Stimulated activated CD4-positive, alpha-beta T cell treated with anti-CD3 and anti-CD28 coated beads, Interleukin-2, amount 100 ng/mL, for 48 hours (primary cell): Measurements from ENCODE around the gene AMDHD1.
"Not testable (repeated sequence)": the region's sequence is repeated elsewhere in the genome, so short reads cannot be mapped to it uniquely, and the experiment has no call there.

Experiments used
- DNase-seq, 2 donors: peaks; one replicate each; pipeline ENCODE4 v3.0.0-alpha.2; 2020

Gene AMDHD1

GRCh38 chr12:95966287-95966870, 23.2 kb downstream of the AMDHD1 start:
- DNase-seq, result no peak

- DNase-seq, result no peak
These were observed 24.2 kb downstream of the AMDHD1 start for GRCh38 chr12:95967301-95967700.

- DNase-seq, result not testable (repeated sequence)
These were observed 26.0 kb downstream of the AMDHD1 start for GRCh38 chr12:95969116-95969515.

- DNase-seq, result no peak
These were observed 27.8 kb downstream of the AMDHD1 start for GRCh38 chr12:95970905-95971304.

- no peak for DNase-seq
These were observed 29.8 kb downstream of the AMDHD1 start for GRCh38 chr12:95972832-95973456.

- no peak for DNase-seq
These were observed 31.2 kb downstream of the AMDHD1 start for GRCh38 chr12:95974358-95974757.

- no peak for DNase-seq
These were observed 32.4 kb downstream of the AMDHD1 start for GRCh38 chr12:95975491-95975890.

- DNase-seq, result no peak
These were observed 33.3 kb downstream of the AMDHD1 start for GRCh38 chr12:95976416-95976832.

- no peak for DNase-seq
These were observed 34.7 kb downstream of the AMDHD1 start for GRCh38 chr12:95977764-95978305.

GRCh38 chr12:95978351-95978750, 35.2 kb downstream of the AMDHD1 start:
- DNase-seq, result no peak

- DNase-seq, result no peak
These were observed 35.6 kb downstream of the AMDHD1 start for GRCh38 chr12:95978774-95979173.

GRCh38 chr12:95980437-95980836, 37.3 kb downstream of the AMDHD1 start:
- no peak for DNase-seq

GRCh38 chr12:95982602-95983001, 39.5 kb downstream of the AMDHD1 start:
- no peak for DNase-seq

GRCh38 chr12:95984682-95985081, 41.6 kb downstream of the AMDHD1 start:
- no peak for DNase-seq

- DNase-seq, result no peak
These were observed 43.8 kb downstream of the AMDHD1 start for GRCh38 chr12:95986635-95987570.

- DNase-seq, result no peak
These were observed 45.6 kb downstream of the AMDHD1 start for GRCh38 chr12:95988506-95989275.

- no peak for DNase-seq
These were observed 46.5 kb downstream of the AMDHD1 start for GRCh38 chr12:95989504-95990123.

- no peak for DNase-seq
These were observed 47.0 kb downstream of the AMDHD1 start for GRCh38 chr12:95990136-95990535.

GRCh38 chr12:95993907-95994306, 50.8 kb downstream of the AMDHD1 start:
- no peak for DNase-seq

- no peak for DNase-seq
These were observed 51.3 kb downstream of the AMDHD1 start for GRCh38 chr12:95994476-95994875.

- DNase-seq, result no peak
These were observed 52.3 kb downstream of the AMDHD1 start for GRCh38 chr12:95995238-95996031.
